A549 (cell line): ENCODE results near the gene HAVCR2. TPM values are rescaled to one million over a fixed set of nuclear protein-coding genes. Genes with fewer than 3 reads are reported as not detected.
A peak's percentile ranks its signal among the peaks of the same experiment; 100 is the strongest.

Experiments
- ATAC-seq, 2 experiments: fragments of 200-7000 bp in 1 of 2; fragments of >200 bp in 1 of 2; cut with Nextera tagmentation in 1 of 2; cut with Tn5 transposase in 1 of 2; 3 replicates each; pipeline versions ENCODE4 v1.8.0 to v1.9.1; 2018 to 2020; ENCODE audit warnings: mild to moderate bottlenecking in 1 of 2, moderate library complexity in 1 of 2
- CTCF ChIA-PET: fragments of 300-600 bp; sonication (Branson Sonifier 250); formaldehyde crosslinking; extraction: SDS; loops from one replicate; lab custom pipeline; 2021; ENCODE audit warnings: antibody characterized with exemption, inconsistent platforms; lab: Yijun Ruan, JAX
- POLR2A ChIA-PET: fragments of 350-600 bp; formaldehyde crosslinking; extraction: SDS; loops from one replicate; lab custom pipeline; 2021; ENCODE audit warnings: antibody characterized with exemption, inconsistent platforms; lab: Yijun Ruan, JAX
- DNase-seq, 2 experiments: peaks; one replicate each; pipeline versions ENCODE4 v3.0.0 to v3.0.0-alpha.2; 2011 to 2016; ENCODE audit warnings: low read depth in 1 of 2, low spot score in 1 of 2
- FAIRE-seq: peaks from 2 replicates; lab custom pipeline; 2011; peaks lifted over from hg19 to GRCh38; lab: Jason Lieb, UNC
- H3K27ac ChIP-seq, 2 experiments: fragments of >200 bp; sonication (Bioruptor Twin); formaldehyde crosslinking; 3 replicates each; pipeline ENCODE4 v1.5.1; 2016 to 2017
- H3K4me1 ChIP-seq: fragments of >200 bp; sonication (Bioruptor Twin); formaldehyde crosslinking; 3 replicates; pipeline ENCODE4 v1.6.1; 2016
- H3K4me2 ChIP-seq: fragments of >200 bp; sonication (Bioruptor Twin); formaldehyde crosslinking; 3 replicates; pipeline ENCODE4 v1.6.1; 2016
- H3K4me3 ChIP-seq: fragments of >200 bp; sonication (Bioruptor Twin); formaldehyde crosslinking; 3 replicates; pipeline ENCODE4 v1.5.1; 2016
- H3K9me3 ChIP-seq: fragments of >200 bp; sonication (Bioruptor Twin); formaldehyde crosslinking; 3 replicates; pipeline ENCODE4 v1.6.1; 2016
- CBX8 ChIP-seq: fragments of 200-600 bp; sonication (generic); IDR thresholded peaks from 2 replicates; pipeline ENCODE4 v1.6.1; 2016
- CHD2 ChIP-seq: fragments of 150-350 bp; IDR thresholded peaks from 2 replicates; pipeline ENCODE4 v1.6.1; 2014; ENCODE audit warnings: low read length; ENCODE audit not compliant: partially characterized antibody
- EHF ChIP-seq: fragments of 250-450 bp; sonication (Bioruptor Pico); IDR thresholded peaks from 2 replicates; pipeline ENCODE4 v1.5.0; 2020; ENCODE audit warnings: mild to moderate bottlenecking
- EP300 ChIP-seq, 2 experiments: fragments of >200 bp; sonication (Bioruptor Twin); formaldehyde crosslinking; IDR thresholded peaks; 2 replicates in 1 of 2; 3 replicates in 1 of 2; pipeline ENCODE4 v1.6.1; 2016 to 2017
- FOXS1 ChIP-seq: fragments of 250-450 bp; sonication (Bioruptor Pico); IDR thresholded peaks from 2 replicates; pipeline ENCODE4 v1.5.0; 2020; ENCODE audit warnings: mild to moderate bottlenecking, moderate library complexity
- GATA3 ChIP-seq: IDR thresholded peaks from 2 replicates; pipeline ENCODE4 v1.6.1; 2012; ENCODE audit warnings: borderline replicate concordance
- HES2 ChIP-seq: fragments of >200 bp; sonication (Bioruptor Twin); formaldehyde crosslinking; IDR thresholded peaks from 2 replicates; pipeline ENCODE4 v1.6.1; 2016
- HMGXB4 ChIP-seq: fragments of 250-450 bp; sonication (Bioruptor Pico); IDR thresholded peaks from 2 replicates; pipeline ENCODE4 v1.5.0; 2021; ENCODE audit warnings: mild to moderate bottlenecking, moderate library complexity, borderline replicate concordance
- HOXB13 ChIP-seq: fragments of 250-450 bp; sonication (Bioruptor Pico); IDR thresholded peaks from 2 replicates; pipeline ENCODE4 v1.5.0; 2020; ENCODE audit warnings: low read depth, mild to moderate bottlenecking, moderate library complexity
- HOXB5 ChIP-seq: fragments of 250-450 bp; sonication (Bioruptor Pico); IDR thresholded peaks from 2 replicates; pipeline ENCODE4 v1.5.0; 2020; ENCODE audit warnings: mild to moderate bottlenecking, moderate library complexity
- MAX ChIP-seq: IDR thresholded peaks from 2 replicates; pipeline ENCODE4 v1.6.1; 2012
- MYC ChIP-seq: IDR thresholded peaks from 2 replicates; pipeline ENCODE4 v1.6.1; 2012; ENCODE audit warnings: mild to moderate bottlenecking, inconsistent platforms, low read length, improper control_type of control experiment, borderline replicate concordance
- NFE2L2 ChIP-seq: fragments of 150-350 bp; conservative IDR thresholded peaks from 2 replicates; pipeline ENCODE4 v1.6.1; 2014; ENCODE audit warnings: low read length
- NR3C1 ChIP-seq: fragments of >200 bp; sonication (Bioruptor Twin); formaldehyde crosslinking; IDR thresholded peaks from 3 replicates; pipeline ENCODE4 v1.6.1; 2017
- PBX3 ChIP-seq: IDR thresholded peaks from 2 replicates; pipeline ENCODE4 v1.6.1; 2012
- POLR2A ChIP-seq: IDR thresholded peaks from 2 replicates; pipeline ENCODE4 v1.6.1; 2012; ENCODE audit warnings: mild to moderate bottlenecking, low read length
- REST ChIP-seq: fragments of 200-600 bp; sonication (generic); IDR thresholded peaks from 2 replicates; pipeline ENCODE4 v1.6.1; 2016; ENCODE audit warnings: antibody characterized with exemption, mild to moderate bottlenecking, moderate library complexity
- TFCP2L1 ChIP-seq: fragments of 250-450 bp; sonication (Bioruptor Pico); IDR thresholded peaks from 2 replicates; pipeline ENCODE4 v1.5.0; 2021; ENCODE audit warnings: mild to moderate bottlenecking
- TP53 ChIP-seq: fragments of 250-450 bp; sonication (Bioruptor Pico); IDR thresholded peaks from 2 replicates; pipeline ENCODE4 v1.5.0; 2021; ENCODE audit warnings: mild to moderate bottlenecking, moderate library complexity
- USF2 ChIP-seq: fragments of 450-650 bp; IDR thresholded peaks from 2 replicates; pipeline ENCODE4 v1.6.1; 2014; ENCODE audit warnings: antibody characterized with exemption
- ZNF302 ChIP-seq: fragments of 250-450 bp; sonication (Bioruptor Pico); IDR thresholded peaks from 2 replicates; pipeline ENCODE4 v1.9.0; 2021; ENCODE audit warnings: inconsistent platforms, mild to moderate bottlenecking, moderate library complexity
- ZSCAN20 ChIP-seq: fragments of 250-450 bp; sonication (Bioruptor Pico); IDR thresholded peaks from 2 replicates; pipeline ENCODE4 v1.8.0; 2022; ENCODE audit warnings: mild to moderate bottlenecking, moderate library complexity
- WGBS: methylation state at CpG from one replicate; pipeline ENCODE4 v1.1.6; 2017; ENCODE audit errors: missing lambda C conversion rate; 5-methylcytosine and 5-hydroxymethylcytosine counted together
- polyA plus RNA-seq, 4 experiments: library from polyadenylated mRNA; depleted of rRNA in 3 of 4; stranded (reverse); fragments of >200 nt; fragmentation: RNase III in 1 of 4; extraction: RNeasy Plus Mini Kit Qiagen cat#74134 plus additional on column Dnase treatment in 1 of 4; gene quantifications; 2 replicates in 3 of 4; 3 replicates in 1 of 4; pipeline ENCODE4 v1.2.3, GENCODE V29; 2011 to 2017

Gene HAVCR2
- polyA plus RNA-seq, 2 of the 4 experiments (the other 2 are of a cell fraction): 0.13 to 0.17 TPM

GRCh38 chr5:157051604-157052245, 57.1 kb downstream of the HAVCR2 start:
- POLR2A ChIA-PET: no interaction called here

GRCh38 chr5:157050050-157050449, 58.8 kb downstream of the HAVCR2 start:
- CTCF ChIA-PET: interaction anchor here (1.3 to 1.4 kb wide), 2 partner anchors 21 to 23 kb away, joined by 3 to 5 read pairs; no protein-coding TSS in a partner anchor
- TF ChIP-seq REST (no peak), CBX8 (no peak), NFE2L2 (no peak), EP300 (IDR thresholded peaks at IDR 0.05) (no peak), MYC (no peak), MAX (no peak), HOXB5 (CRISPR knock-in tag) (0 out of 2 replicates have a peak, but pooled peaks have one; percentile 19), TP53 (CRISPR knock-in tag) (no peak), FOXS1 (CRISPR knock-in tag) (0 out of 2 replicates have a peak, but pooled peaks have one; percentile 2), USF2 (peak; percentile 85), POLR2A (no peak), ZNF302 (CRISPR knock-in tag) (0 out of 2 replicates have a peak, but pooled peaks have one; percentile 43), EHF (0 out of 2 replicates have a peak, but pooled peaks have one; percentile 14), ZSCAN20 (CRISPR knock-in tag) (no peak), HOXB13 (0 out of 2 replicates have a peak, but pooled peaks have one; percentile 9)
- H3K4me2 ChIP-seq: peak overlapping the region; percentile 67
- H3K27ac ChIP-seq: peak overlapping the region; percentile 89 to 94
- FAIRE-seq: no peak
- peak; percentile 28 to 33; a peak in 4 of 6 replicates for ATAC-seq
- WGBS: 8% methylated on average over 5 of the region's 5 CpGs
- H3K4me1 ChIP-seq: peaks cover 96% of the 10 kb centered on the region
- DNase-seq: no peak
- H3K9me3 ChIP-seq: no peaks in the 10 kb centered on the region
- POLR2A ChIA-PET: interaction anchor here (2.1 kb wide), 1 partner anchor 9 kb away, joined by 7 read pairs; the partner anchor contains the start of gene HAVCR1
- peak overlapping the region; percentile 0; the same call in 1 of the 3 replicates for H3K4me3 ChIP-seq

More at GRCh38 chr5:157051604-157052245, 57.1 kb downstream of the HAVCR2 start:
- ATAC-seq (no peak), FAIRE-seq (no peak), DNase-seq (no peak)
- peak overlapping the region; percentile 0; the same call in 1 of the 3 replicates for H3K4me3 ChIP-seq
- peaks cover 98% of the 10 kb centered on the region for H3K4me1 ChIP-seq
- peak overlapping the region; percentile 67 for H3K4me2 ChIP-seq
- peak overlapping the region; percentile 89 to 94 for H3K27ac ChIP-seq
- 56% methylated on average over 7 of the region's 7 CpGs for WGBS
- TF ChIP-seq GATA3 (peak; percentile 22; the same call in 1 of the 2 replicates), MYC (no peak), MAX (0 out of 2 replicates have a peak, but pooled peaks have one; percentile 19)
- CTCF ChIA-PET: interaction anchor here (0.8 to 1.1 kb wide), 2 partner anchors 16 to 80 kb away, joined by 3 read pairs; no protein-coding TSS in a partner anchor
- H3K9me3 ChIP-seq: no peaks in the 10 kb centered on the region

- ATAC-seq (peak; percentile 65 to 80), DNase-seq (peak; percentile 75 to 85), FAIRE-seq (peak; percentile 99)
- peaks cover 96% of the 10 kb centered on the region for H3K4me1 ChIP-seq
- CTCF ChIA-PET: interaction anchor here (0.7 to 1.4 kb wide), 4 partner anchors 9 to 23 kb away, joined by 3 to 5 read pairs (median 3); partner anchors contain the start of gene HAVCR1
- peak overlapping the region; percentile 89 to 94 for H3K27ac ChIP-seq
- peak overlapping the region; percentile 7; the same call in 1 of the 3 replicates for H3K4me3 ChIP-seq
- no peaks in the 10 kb centered on the region for H3K9me3 ChIP-seq
- POLR2A ChIA-PET: interaction anchor here (2.1 kb wide), 1 partner anchor 10 kb away, joined by 7 read pairs; the partner anchor contains the start of gene HAVCR1
- H3K4me2 ChIP-seq: peak overlapping the region; percentile 67
- 0% methylated on average over 1 of the region's 1 CpG for WGBS
- TF ChIP-seq HMGXB4 (CRISPR knock-in tag) (no peak), PBX3 (peak; percentile 66; the same call in 1 of the 2 replicates), HES2 (no peak), NR3C1 (no peak), TFCP2L1 (CRISPR knock-in tag) (no peak), CHD2 (no peak), GATA3 (peak; percentile 87)
These were observed 59.2 kb downstream of the HAVCR2 start for GRCh38 chr5:157049605-157050004.
